ENCODE results near the gene TMEM222. TPM values are rescaled to one million over a fixed set of nuclear protein-coding genes. Genes with fewer than 3 reads are reported as not detected.
"Not testable (repeated sequence)": the region's sequence is repeated elsewhere in the genome, so short reads cannot be mapped to it uniquely, and the experiment has no call there.

TMEM222 gene
- polyA plus RNA-seq (2012; ENCODE audit: insufficient read depth, insufficient read length) = 30.5 TPM

- peak within 1 kb of the TSS; percentile 93 for H3K4me3 ChIP-seq (ENCODE audit: low read length)
- peak; percentile 94 for DNase-seq (ENCODE audit: low read depth, low spot score)
Observed at GRCh38 chr1:27321813-27322568, at the start of gene TMEM222. Gene TMEM222, plus strand, starts transcription at chr1:27322163. Its CDS starts 35 bp downstream, at chr1:27322198.

DNA sequence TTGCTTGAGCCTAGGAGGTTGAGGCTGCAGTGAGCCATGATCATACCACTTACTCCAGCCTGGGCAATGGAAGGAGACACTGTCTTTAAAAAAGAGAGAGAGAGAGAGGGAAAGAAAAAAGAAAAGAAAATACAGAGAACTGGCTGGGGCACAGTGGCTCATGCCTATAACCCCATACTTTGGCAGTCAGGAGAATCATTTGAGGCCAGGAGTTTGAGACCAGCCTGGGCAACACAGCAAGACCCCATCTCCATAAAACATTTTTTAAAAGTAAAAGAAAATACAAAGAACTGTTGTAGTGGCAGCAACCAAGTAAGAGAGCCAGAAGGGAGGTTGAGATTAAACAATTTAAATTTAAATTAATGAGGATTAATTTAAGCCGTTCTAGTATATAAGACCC is 47.8 kb upstream of the TMEM222 start:
- DNase-seq (ENCODE audit: low read depth, low spot score) = no peak
- H3K4me3 ChIP-seq (ENCODE audit: low read length) = no peak overlapping the region

- DNase-seq (ENCODE audit: low read depth, low spot score) = no peak
- no peak overlapping the region for H3K4me3 ChIP-seq (ENCODE audit: low read length)
Observed at GRCh38 chr1:27275696-27276095, 46.3 kb upstream of the TMEM222 start.

DNA sequence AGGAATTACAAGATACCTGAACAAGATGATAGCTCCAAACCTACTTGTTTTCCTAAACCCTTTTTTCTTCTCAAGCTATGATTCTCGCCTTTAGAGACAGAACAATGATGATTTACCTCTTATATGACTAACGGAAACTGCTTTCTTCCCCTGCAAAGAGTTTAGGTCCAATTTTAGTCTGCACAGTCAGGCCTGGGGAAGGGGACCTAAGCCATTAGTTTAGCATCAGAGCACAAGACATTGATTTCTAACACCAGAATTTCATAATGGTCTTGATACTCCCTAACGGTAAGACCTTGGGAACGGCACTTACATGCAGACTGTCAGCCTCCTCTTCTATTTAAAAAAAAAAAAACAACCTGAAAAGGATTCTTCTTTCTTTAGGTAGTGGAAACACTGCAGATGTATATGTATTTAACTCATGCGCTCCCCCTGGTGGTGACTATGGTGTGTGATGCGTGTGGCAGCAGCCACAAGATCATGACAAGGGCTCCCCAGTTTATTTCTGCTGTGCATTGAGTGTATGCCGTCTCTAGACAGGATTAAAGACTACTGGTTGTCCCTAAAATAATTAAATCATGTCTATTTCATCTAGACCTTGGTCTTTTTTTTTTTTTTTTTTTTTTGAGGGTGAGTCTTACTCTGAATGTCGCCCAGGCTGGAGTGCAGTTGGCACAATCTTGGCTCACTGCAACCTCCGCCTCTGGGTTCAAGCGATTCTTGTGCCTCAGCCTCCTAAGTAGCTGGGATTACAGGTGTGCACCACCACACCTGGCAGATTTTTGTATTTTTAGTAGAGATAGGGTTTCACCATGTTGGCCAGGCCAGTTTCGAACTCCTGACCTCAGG is 37.3 kb upstream of the TMEM222 start:
- H3K4me3 ChIP-seq (ENCODE audit: low read length) = no peak overlapping the region
- peak; percentile 76 for DNase-seq (ENCODE audit: low read depth, low spot score)

- no peak for DNase-seq (ENCODE audit: low read depth, low spot score)
- H3K4me3 ChIP-seq (ENCODE audit: low read length) = no peak overlapping the region
Observed at GRCh38 chr1:27285274-27285660, 36.7 kb upstream of the TMEM222 start.

GRCh38 chr1:27285821-27286220 is 36.1 kb upstream of the TMEM222 start:
- not testable (repeated sequence) for H3K4me3 ChIP-seq (ENCODE audit: low read length)
- peak; percentile 64 for DNase-seq (ENCODE audit: low read depth, low spot score)

DNA sequence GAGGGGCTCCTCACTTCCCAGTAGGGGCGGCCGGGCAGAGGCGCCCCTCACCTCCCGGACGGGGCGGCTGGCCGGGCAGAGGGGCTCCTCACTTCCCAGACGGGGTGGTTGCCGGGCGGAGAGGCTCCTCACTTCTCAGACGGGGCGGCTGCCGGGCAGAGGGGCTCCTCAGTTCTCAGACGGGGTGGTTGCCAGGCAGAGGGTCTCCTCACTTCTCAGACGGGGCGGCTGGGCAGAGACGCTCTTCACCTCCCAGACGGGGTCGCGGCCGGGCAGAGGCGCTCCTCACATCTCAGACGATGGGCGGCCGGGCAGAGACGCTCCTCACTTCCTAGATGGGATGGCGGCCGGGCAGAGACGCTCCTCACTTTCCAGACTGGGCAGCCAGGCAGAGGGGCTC is 32.8 kb upstream of the TMEM222 start:
- not testable (repeated sequence) for DNase-seq (ENCODE audit: low read depth, low spot score); H3K4me3 ChIP-seq (ENCODE audit: low read length)

- no peak overlapping the region for H3K4me3 ChIP-seq (ENCODE audit: low read length)
- no peak for DNase-seq (ENCODE audit: low read depth, low spot score)
Observed at GRCh38 chr1:27290581-27290980, 31.4 kb upstream of the TMEM222 start.

DNA sequence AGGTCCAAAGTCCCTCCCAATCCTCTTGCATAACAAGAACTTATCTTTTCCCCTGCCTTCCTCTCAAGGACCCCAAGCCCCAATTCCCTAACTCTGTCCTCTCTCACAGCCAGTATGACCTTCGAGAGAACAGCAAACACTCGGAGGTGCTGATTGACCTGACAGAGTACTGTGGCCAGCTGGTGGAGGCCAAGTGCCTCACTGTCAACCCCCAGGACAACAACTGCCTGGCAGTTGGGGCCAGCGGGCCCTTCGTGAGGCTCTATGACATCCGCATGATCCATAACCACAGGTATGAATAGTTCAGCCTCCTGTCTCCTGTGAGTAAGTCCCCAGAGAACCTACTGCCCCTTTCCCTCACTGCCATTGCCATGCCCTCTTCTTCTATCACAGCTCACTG is 29.9 kb upstream of the TMEM222 start:
- no peak for DNase-seq (ENCODE audit: low read depth, low spot score)
- H3K4me3 ChIP-seq (ENCODE audit: low read length) = no peak overlapping the region

GRCh38 chr1:27293915-27294314 is 28.0 kb upstream of the TMEM222 start:
- DNase-seq (ENCODE audit: low read depth, low spot score) = no peak
- no peak overlapping the region for H3K4me3 ChIP-seq (ENCODE audit: low read length)

DNA sequence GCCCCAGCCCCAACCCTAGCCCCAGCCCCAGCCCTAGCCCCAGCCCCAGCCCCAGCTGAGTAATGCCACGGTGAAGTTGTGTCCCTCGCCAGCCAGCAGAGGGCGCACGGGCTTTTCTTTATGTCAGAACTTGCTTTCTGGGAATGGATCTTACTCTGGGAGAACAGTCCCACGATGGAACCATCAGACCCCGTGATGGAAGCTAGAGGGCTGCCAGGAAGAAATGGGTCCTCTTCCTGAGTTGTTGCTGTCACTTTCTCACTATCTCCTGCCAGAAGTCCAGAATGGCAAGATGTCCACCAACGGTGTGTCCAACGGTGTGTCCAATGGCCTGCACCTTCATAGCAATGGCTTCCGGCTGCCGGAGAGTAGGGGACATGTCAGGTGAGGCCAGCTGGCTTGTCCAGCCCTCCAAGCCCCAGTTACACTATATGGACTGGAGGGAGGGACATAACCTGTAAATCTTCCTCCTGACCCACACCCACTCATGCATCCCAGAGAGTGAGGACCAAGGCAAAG is 25.1 kb upstream of the TMEM222 start:
- no peak for DNase-seq (ENCODE audit: low read depth, low spot score)
- no peak overlapping the region for H3K4me3 ChIP-seq (ENCODE audit: low read length)

GRCh38 chr1:27297903-27298302 is 24.1 kb upstream of the TMEM222 start:
- DNase-seq (ENCODE audit: low read depth, low spot score) = no peak
- no peak overlapping the region for H3K4me3 ChIP-seq (ENCODE audit: low read length)

GRCh38 chr1:27298632-27299384 is 23.2 kb upstream of the TMEM222 start:
- no peak for DNase-seq (ENCODE audit: low read depth, low spot score)
- no peak overlapping the region for H3K4me3 ChIP-seq (ENCODE audit: low read length)

GRCh38 chr1:27299385-27300271 is 22.3 kb upstream of the TMEM222 start:
- no peak for DNase-seq (ENCODE audit: low read depth, low spot score)

DNA sequence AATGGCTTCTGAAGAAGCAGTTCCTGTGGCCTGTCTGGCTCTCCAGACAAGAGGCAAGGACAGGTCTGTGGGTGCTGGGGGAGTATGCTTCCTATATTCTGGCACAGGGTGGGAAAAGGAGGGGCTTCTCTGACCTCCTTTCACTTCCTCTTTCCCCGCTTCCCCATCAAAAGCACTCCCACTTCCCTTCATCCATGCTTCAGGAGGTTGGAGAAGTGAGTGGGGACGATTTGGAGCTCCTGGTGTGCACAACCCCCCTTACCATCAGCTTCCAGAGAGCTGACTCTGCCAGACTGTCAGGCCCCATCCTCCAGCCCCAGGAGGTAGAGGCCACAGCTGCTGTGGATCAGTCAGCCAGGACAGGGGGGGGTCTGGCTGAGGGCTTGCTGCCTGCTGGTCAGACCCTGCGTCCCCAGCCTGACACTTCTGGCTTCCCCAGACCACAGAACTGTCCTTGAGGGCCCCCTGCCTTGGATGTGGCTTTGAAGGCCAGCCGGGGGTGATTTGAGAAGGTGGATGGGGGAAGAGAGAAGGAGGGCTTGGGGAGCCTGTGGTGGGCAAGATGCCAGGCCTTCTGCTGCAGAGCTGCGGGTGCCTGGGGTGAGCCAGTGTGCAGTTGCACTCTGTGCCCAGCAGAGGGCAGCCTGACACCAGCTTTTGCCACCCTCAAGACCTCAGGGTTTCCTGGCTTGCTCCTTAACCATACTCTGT is 21.5 kb upstream of the TMEM222 start:
- H3K4me3 ChIP-seq (ENCODE audit: low read length) = no peak overlapping the region
- DNase-seq (ENCODE audit: low read depth, low spot score) = peak; percentile 76

More at GRCh38 chr1:27299385-27300271, 22.3 kb upstream of the TMEM222 start:
- no peak overlapping the region for H3K4me3 ChIP-seq (ENCODE audit: low read length)

DNA sequence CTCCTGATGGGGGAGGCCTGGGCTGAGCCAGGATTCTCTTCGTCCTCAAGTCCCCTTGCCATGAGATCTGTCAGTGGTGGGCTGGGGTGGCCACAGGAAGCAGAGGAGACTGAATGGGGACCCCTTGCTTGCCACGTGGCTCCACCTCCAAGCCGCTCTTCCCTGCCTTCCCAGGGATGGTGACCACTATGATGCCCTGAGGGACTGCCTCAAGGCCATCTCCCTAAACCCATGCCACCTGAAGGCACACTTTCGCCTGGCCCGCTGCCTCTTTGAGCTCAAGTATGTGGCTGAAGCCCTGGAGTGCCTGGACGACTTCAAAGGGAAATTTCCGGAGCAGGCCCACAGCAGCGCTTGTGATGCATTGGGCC is 20.9 kb upstream of the TMEM222 start:
- no peak overlapping the region for H3K4me3 ChIP-seq (ENCODE audit: low read length)
- no peak for DNase-seq (ENCODE audit: low read depth, low spot score)

GRCh38 chr1:27301582-27302199 is 20.3 kb upstream of the TMEM222 start:
- no peak overlapping the region for H3K4me3 ChIP-seq (ENCODE audit: low read length)
- DNase-seq (ENCODE audit: low read depth, low spot score) = no peak
